Erythroblast (primary cell): Measurements from ENCODE around the gene WWP2.
"Not testable (repeated sequence)": the region's sequence is repeated elsewhere in the genome, so short reads cannot be mapped to it uniquely, and the experiment has no call there.

Source experiments
- GATA1 ChIP-seq: IDR thresholded peaks from 2 replicates; pipeline ENCODE4 v1.6.1; 2011; ENCODE audit warnings: low read depth, mild to moderate bottlenecking, control low read depth, low read length, moderate library complexity
- POLR2A ChIP-seq: IDR thresholded peaks from 2 replicates; pipeline ENCODE4 v1.6.1; 2011; ENCODE audit warnings: mild to moderate bottlenecking, low read length

DNA sequence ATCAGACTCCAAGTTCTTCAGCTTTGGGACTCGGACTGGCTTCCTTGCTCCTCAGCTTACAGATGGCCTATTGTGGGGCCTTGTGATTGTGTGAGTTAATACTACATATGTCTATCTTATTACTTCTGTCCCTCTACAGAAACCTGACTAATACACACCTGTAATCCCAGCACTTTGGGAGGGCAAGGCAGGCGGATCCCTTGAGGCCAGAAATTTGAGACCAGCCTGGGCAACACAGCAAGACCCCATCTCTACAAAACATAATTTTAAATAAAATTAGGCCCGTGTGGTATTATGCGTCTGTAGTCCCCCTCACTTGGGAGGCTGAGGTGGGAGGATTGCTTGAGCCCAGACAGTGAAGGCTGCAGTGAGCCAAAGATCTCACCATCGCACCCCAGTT, 30.9 kb upstream of the WWP2 start:
- not testable (repeated sequence) for TF ChIP-seq POLR2A, GATA1
